Erythroblast (primary cell): Measurements from ENCODE around the gene FLVCR2.

Source experiments
- GATA1 ChIP-seq: IDR thresholded peaks from 2 replicates; pipeline ENCODE4 v1.6.1; 2011; ENCODE audit warnings: low read depth, mild to moderate bottlenecking, control low read depth, low read length, moderate library complexity
- POLR2A ChIP-seq: IDR thresholded peaks from 2 replicates; pipeline ENCODE4 v1.6.1; 2011; ENCODE audit warnings: mild to moderate bottlenecking, low read length

- TF ChIP-seq POLR2A (no peak), GATA1 (no peak)
Observed at GRCh38 chr14:75542588-75543091, 35.8 kb upstream of the FLVCR2 start.
